Neutrophil (primary cell): ENCODE data around the gene NFIA.

Experiments used
- H3K27ac ChIP-seq: fragments of 200-600 bp; sonication (generic); 2 replicates; pipeline ENCODE4 v1.5.1; 2016; ENCODE audit warnings: mild to moderate bottlenecking, moderate library complexity
- H3K27me3 ChIP-seq: fragments of 200-600 bp; sonication (generic); 2 replicates; pipeline ENCODE4 v1.6.0; 2016; ENCODE audit warnings: mild to moderate bottlenecking
- H3K36me3 ChIP-seq: fragments of 200-600 bp; sonication (generic); 2 replicates; pipeline ENCODE4 v1.5.1; 2017
- H3K4me1 ChIP-seq, 2 experiments: fragments of 200-600 bp in 1 of 2; sonication (generic) in 1 of 2; 1 replicate in 1 of 2; 2 replicates in 1 of 2; pipeline versions ENCODE4 v1.5.1 to v1.6.1; 2013 to 2016; ENCODE audit warnings: low read depth in 1 of 2, low read length in 1 of 2, mild to moderate bottlenecking in 1 of 2, moderate library complexity in 1 of 2; ENCODE audit not compliant: control insufficient read depth in 1 of 2, insufficient read depth in 1 of 2
- H3K4me3 ChIP-seq, 2 experiments: fragments of 200-600 bp in 1 of 2; sonication (generic) in 1 of 2; 1 replicate in 1 of 2; 2 replicates in 1 of 2; pipeline ENCODE4 v1.5.1; 2013 to 2016; ENCODE audit warnings: low read depth in 1 of 2, low read length in 1 of 2, mild to moderate bottlenecking in 1 of 2, moderate library complexity in 1 of 2
- H3K9me3 ChIP-seq: fragments of 200-600 bp; sonication (generic); 2 replicates; pipeline ENCODE4 v1.5.1; 2016
- TF ChIP-seq, protein P1 (sequence below): fragments of 200-600 bp; sonication (generic); IDR thresholded peaks from 2 replicates; pipeline ENCODE4 v1.5.1; 2016; ENCODE audit warnings: antibody characterized with exemption

NFIA gene

GRCh38 chr1:61315011-61315410 is 232.7 kb downstream of the NFIA start:
- no peaks in the 10 kb centered on the region for H3K9me3 ChIP-seq
- H3K4me3 ChIP-seq, result no peak overlapping the region
- H3K36me3 ChIP-seq, result no peaks in the 10 kb centered on the region
- H3K27me3 ChIP-seq, result no peaks in the 10 kb centered on the region
- TF ChIP-seq, protein P1, sequence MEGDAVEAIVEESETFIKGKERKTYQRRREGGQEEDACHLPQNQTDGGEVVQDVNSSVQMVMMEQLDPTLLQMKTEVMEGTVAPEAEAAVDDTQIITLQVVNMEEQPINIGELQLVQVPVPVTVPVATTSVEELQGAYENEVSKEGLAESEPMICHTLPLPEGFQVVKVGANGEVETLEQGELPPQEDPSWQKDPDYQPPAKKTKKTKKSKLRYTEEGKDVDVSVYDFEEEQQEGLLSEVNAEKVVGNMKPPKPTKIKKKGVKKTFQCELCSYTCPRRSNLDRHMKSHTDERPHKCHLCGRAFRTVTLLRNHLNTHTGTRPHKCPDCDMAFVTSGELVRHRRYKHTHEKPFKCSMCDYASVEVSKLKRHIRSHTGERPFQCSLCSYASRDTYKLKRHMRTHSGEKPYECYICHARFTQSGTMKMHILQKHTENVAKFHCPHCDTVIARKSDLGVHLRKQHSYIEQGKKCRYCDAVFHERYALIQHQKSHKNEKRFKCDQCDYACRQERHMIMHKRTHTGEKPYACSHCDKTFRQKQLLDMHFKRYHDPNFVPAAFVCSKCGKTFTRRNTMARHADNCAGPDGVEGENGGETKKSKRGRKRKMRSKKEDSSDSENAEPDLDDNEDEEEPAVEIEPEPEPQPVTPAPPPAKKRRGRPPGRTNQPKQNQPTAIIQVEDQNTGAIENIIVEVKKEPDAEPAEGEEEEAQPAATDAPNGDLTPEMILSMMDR, result no peak
- H3K4me1 ChIP-seq, result no peaks in the 10 kb centered on the region
- H3K27ac ChIP-seq, result no peak overlapping the region

- Histone ChIP-seq H3K4me1 (no peaks in the 10 kb centered on the region), H3K36me3 (no peaks in the 10 kb centered on the region), H3K27ac (no peak overlapping the region), H3K27me3 (no peaks in the 10 kb centered on the region), H3K9me3 (no peaks in the 10 kb centered on the region), H3K4me3 (no peak overlapping the region)
- TF ChIP-seq, protein P1, result no peak
These were observed 234.1 kb downstream of the NFIA start for GRCh38 chr1:61316493-61316892.

DNA sequence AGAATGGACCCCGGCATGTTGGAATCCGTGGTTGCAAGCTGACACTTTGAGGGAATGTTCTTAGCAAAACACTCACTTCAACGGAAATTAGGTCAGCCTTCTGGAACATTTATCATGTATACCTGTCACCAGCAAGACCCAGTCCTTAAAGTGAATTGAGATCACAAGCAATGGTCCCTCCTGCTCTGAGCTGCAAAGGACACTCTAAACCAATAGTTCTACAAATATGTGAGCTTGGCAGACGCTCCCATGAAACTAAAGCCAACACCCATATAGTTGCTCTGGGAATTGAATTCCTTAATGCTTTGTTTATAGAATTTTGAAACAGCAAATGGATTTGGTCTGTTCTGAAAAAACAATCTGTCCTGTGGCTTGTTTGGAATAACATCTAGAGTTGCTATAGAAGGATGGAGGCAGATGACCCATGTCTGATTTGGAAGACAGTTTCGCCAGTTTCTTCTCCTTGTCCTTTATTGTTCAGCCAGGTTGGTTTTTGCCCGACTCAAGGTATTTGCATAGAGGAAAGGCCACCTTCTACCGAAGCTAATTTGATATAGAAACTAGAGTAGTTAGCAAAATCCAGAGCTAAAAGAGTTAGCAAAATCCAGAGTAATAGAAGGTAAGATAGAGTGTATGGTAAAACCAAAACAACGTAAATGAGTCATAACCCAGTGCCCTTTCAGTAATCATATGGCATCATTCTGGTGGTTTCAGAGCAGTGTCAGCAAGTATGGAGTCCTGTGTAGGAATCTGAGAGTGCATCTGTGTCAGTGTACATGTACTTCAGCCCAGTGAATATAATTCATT is 236.2 kb downstream of the NFIA start:
- no peaks in the 10 kb centered on the region for H3K4me1 ChIP-seq
- H3K4me3 ChIP-seq, result no peak overlapping the region
- no peaks in the 10 kb centered on the region for H3K36me3 ChIP-seq
- H3K27ac ChIP-seq, result no peak overlapping the region
- TF ChIP-seq, protein P1, result no peak
- no peaks in the 10 kb centered on the region for H3K27me3 ChIP-seq
- H3K9me3 ChIP-seq, result no peaks in the 10 kb centered on the region

DNA sequence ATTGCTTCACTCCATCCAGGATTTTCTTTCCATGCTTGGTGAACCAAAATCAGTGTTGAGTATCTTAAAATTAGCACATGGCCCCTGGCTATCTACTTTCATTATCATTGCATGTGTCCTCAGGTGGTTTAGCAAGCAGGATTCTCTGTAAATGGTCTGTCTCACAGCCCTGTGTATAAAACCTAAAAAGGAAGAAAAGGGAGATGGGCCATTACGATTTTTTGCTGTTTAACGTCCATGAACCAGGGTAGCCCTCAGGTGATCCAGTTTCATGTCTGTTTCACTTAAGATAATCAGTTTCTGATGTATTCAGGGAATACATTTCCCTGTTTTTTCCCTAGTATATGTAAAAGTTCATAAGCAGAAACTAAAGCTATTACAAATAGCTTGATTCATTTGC is 238.2 kb downstream of the NFIA start:
- Histone ChIP-seq H3K27me3 (no peaks in the 10 kb centered on the region), H3K36me3 (no peaks in the 10 kb centered on the region), H3K9me3 (no peaks in the 10 kb centered on the region), H3K27ac (no peak overlapping the region), H3K4me1 (no peaks in the 10 kb centered on the region), H3K4me3 (no peak overlapping the region)
- TF ChIP-seq, protein P1, result no peak

- no peak overlapping the region for H3K27ac ChIP-seq
These were observed 239.8 kb downstream of the NFIA start for GRCh38 chr1:61322008-61322744.

More at GRCh38 chr1:61322008-61322744, 239.8 kb downstream of the NFIA start:
- TF ChIP-seq, protein P1, result no peak
- no peaks in the 10 kb centered on the region for H3K27me3 ChIP-seq
- no peaks in the 10 kb centered on the region for H3K36me3 ChIP-seq
- H3K4me1 ChIP-seq, result no peaks in the 10 kb centered on the region
- no peaks in the 10 kb centered on the region for H3K9me3 ChIP-seq
- H3K4me3 ChIP-seq, result no peak overlapping the region
